ENCODE measurements around the gene SPO11. TPM values are rescaled to one million over a fixed set of nuclear protein-coding genes. Genes with fewer than 3 reads are reported as not detected.

Gene SPO11
- total RNA-seq, 1 experiment from 2014 or later = not detected

DNA sequence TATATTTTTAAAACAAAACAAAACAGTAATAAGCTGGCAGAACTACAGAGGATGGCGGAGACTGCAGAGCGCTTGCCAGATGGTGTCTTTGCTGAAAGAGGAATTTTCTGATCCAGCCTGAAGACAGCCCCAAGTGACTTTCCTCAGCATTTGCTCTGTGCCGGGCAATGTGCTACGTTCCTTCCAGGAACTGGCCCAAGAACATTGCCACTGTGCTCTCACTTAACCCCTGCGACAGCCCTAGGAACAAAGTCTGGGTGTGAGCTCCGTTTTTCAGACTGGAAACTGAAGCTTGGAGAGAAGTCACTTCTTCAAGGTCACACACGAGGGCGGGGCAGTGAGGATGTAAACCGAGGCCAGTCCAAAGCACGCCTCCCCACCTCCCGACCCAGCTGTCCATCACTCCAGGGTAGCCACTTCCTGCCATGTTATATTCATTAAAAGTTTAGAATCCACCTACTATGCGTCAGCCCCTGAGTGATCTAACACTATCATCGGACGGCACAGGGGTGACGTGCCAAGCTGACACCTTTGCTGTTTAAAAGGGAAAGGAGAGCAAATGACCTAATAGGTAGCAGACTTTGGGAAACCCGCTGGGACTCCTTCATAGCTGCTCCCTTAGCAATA lies 40.8 kb upstream of the SPO11 start:
- DNase-seq = no peak
- Histone ChIP-seq H3K4me1 (ENCODE audit: insufficient read depth, low read length) (no peaks in the 10 kb centered on the region), H3F3A (ENCODE audit: low read length, unreplicated experiment) (no peaks in the 10 kb centered on the region), H3K4me2 (ENCODE audit: low read length) (no peak overlapping the region), H3K79me2 (ENCODE audit: low read length) (no peaks in the 10 kb centered on the region), H3K36me3 (ENCODE audit: low read depth, low read length) (no peaks in the 10 kb centered on the region), H3K4me3 (ENCODE audit: low read length) (no peak overlapping the region), H2AFZ (ENCODE audit: low read length) (no peak overlapping the region), H3K27me3 (ENCODE audit: low read length) (peaks cover 95% of the 10 kb centered on the region), H3K9me2 (replicated peaks; ENCODE audit: low read length) (no peaks in the 10 kb centered on the region), H3K9ac (ENCODE audit: low read length) (no peak overlapping the region), H4K20me1 (ENCODE audit: low read length) (no peaks in the 10 kb centered on the region), H3K9me3 (ENCODE audit: low read length) (no peaks in the 10 kb centered on the region), H3K27ac (ENCODE audit: low read length) (no peak overlapping the region)
- ATAC-seq = no peak
- BruUV-seq (replicated peaks) = no TSS peak
- intact Hi-C loops (cut with micrococcal nuclease) = no loop called here
- ChIA-PET CTCF (no interaction called here), POLR2A (ENCODE audit: unreplicated experiment) (no interaction called here)
- TF ChIP-seq EZH2 (IDR thresholded peaks at IDR 0.05; ENCODE audit: low read length, unreplicated experiment) = no peak
- no peak for TF ChIP-seq EZH2phosphoT487 (IDR thresholded peaks at IDR 0.05; ENCODE audit: borderline replicate concordance, low read length)
- TF ChIP-seq CTCF (conservative IDR thresholded peaks at IDR 0.05; ENCODE audit: low read depth, low read length) = no peak

DNA sequence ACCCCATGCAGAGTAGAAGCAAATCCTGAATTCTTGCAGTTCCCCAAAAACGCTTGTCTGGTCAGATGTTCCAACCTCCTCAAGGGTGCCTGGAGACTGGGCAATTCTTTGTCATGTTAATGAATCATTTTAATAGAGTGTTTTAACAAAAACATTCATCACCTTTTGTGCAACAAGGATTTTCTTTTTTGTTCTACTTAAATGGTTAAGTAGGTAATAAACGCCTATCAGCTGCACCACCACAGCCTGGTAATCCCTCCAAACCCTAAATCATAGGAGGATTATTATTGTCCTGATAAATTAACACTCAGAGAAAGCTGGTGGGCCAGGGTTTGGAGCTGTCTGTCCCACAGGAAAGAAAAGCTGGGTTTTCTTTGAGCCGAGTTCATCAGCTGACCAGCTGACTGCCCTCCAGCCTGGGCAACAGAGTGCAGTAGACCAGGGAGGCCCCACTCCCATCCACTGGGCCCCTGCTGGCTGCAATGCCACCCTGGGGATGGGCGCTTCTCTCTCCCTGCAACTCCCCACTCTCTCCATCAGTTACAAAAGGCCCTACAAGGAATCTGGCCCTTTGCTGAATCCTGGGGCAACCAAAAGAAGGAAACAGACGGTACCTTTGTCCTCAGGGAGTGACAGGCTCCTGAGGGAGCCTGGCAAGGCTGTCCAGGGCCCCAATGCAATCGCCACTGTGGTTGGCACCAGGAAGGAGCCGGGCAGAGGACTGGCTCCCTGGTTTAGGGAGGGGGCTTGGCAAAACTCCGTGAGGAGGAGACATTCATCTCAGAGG lies 40.0 kb upstream of the SPO11 start:
- Histone ChIP-seq H3K36me3 (ENCODE audit: low read depth, low read length) (no peaks in the 10 kb centered on the region), H3K27ac (ENCODE audit: low read length) (no peak overlapping the region), H3K4me1 (ENCODE audit: insufficient read depth, low read length) (no peaks in the 10 kb centered on the region), H3F3A (ENCODE audit: low read length, unreplicated experiment) (no peaks in the 10 kb centered on the region), H3K79me2 (ENCODE audit: low read length) (no peaks in the 10 kb centered on the region), H3K9me3 (ENCODE audit: low read length) (no peaks in the 10 kb centered on the region), H3K27me3 (ENCODE audit: low read length) (peaks cover 95% of the 10 kb centered on the region), H2AFZ (ENCODE audit: low read length) (no peak overlapping the region), H3K4me3 (ENCODE audit: low read length) (no peak overlapping the region), H3K9ac (ENCODE audit: low read length) (no peak overlapping the region), H3K9me2 (replicated peaks; ENCODE audit: low read length) (no peaks in the 10 kb centered on the region), H4K20me1 (ENCODE audit: low read length) (no peaks in the 10 kb centered on the region), H3K4me2 (ENCODE audit: low read length) (no peak overlapping the region)
- DNase-seq (no peak), ATAC-seq (no peak)
- TF ChIP-seq EZH2phosphoT487 (IDR thresholded peaks at IDR 0.05; ENCODE audit: borderline replicate concordance, low read length) (no peak), EZH2 (IDR thresholded peaks at IDR 0.05; ENCODE audit: low read length, unreplicated experiment) (no peak), CTCF (conservative IDR thresholded peaks at IDR 0.05; ENCODE audit: low read depth, low read length) (no peak)
- no TSS peak for BruUV-seq (replicated peaks)
- CTCF ChIA-PET = no interaction called here
- POLR2A ChIA-PET (ENCODE audit: unreplicated experiment) = no interaction called here
- intact Hi-C loops (cut with micrococcal nuclease) = no loop called here

- peaks cover 96% of the 10 kb centered on the region for H3K27me3 ChIP-seq (ENCODE audit: low read length)
- no peaks in the 10 kb centered on the region for H3K9me3 ChIP-seq (ENCODE audit: low read length)
- no peak overlapping the region for H2AFZ ChIP-seq (ENCODE audit: low read length)
- DNase-seq = no peak
- H3K4me1 ChIP-seq (ENCODE audit: insufficient read depth, low read length) = no peaks in the 10 kb centered on the region
- H3K36me3 ChIP-seq (ENCODE audit: low read depth, low read length) = no peaks in the 10 kb centered on the region
- H3K4me3 ChIP-seq (ENCODE audit: low read length) = no peak overlapping the region
- no peak overlapping the region for H3K27ac ChIP-seq (ENCODE audit: low read length)
- ChIA-PET POLR2A (ENCODE audit: unreplicated experiment) (no interaction called here), CTCF (no interaction called here)
- H3F3A ChIP-seq (ENCODE audit: low read length, unreplicated experiment) = no peaks in the 10 kb centered on the region
- H3K4me2 ChIP-seq (ENCODE audit: low read length) = no peak overlapping the region
- no peak for ATAC-seq
- TF ChIP-seq CTCF (conservative IDR thresholded peaks at IDR 0.05; ENCODE audit: low read depth, low read length) (no peak), EZH2 (IDR thresholded peaks at IDR 0.05; ENCODE audit: low read length, unreplicated experiment) (no peak), EZH2phosphoT487 (IDR thresholded peaks at IDR 0.05; ENCODE audit: borderline replicate concordance, low read length) (no peak)
- H3K9me2 ChIP-seq (replicated peaks; ENCODE audit: low read length) = no peaks in the 10 kb centered on the region
- no peaks in the 10 kb centered on the region for H4K20me1 ChIP-seq (ENCODE audit: low read length)
- no TSS peak for BruUV-seq (replicated peaks)
- intact Hi-C loops (cut with micrococcal nuclease) = no loop called here
- no peak overlapping the region for H3K9ac ChIP-seq (ENCODE audit: low read length)
- no peaks in the 10 kb centered on the region for H3K79me2 ChIP-seq (ENCODE audit: low read length)
Measured at GRCh38 chr20:57290178-57290484, 39.5 kb upstream of the SPO11 start.

Measured in PC-3 (cell line).